Skeletal muscle satellite cell (primary cell): ENCODE measurements around the gene VIPR2.
A peak's percentile ranks its signal among the peaks of the same experiment; 100 is the strongest.
"Not testable (repeated sequence)": the region's sequence is repeated elsewhere in the genome, so short reads cannot be mapped to it uniquely, and the experiment has no call there.

Experiments
- H3K27me3 ChIP-seq: 2 replicates; pipeline ENCODE4 v1.7.0; 2013; ENCODE audit warnings: low read length; ENCODE audit not compliant: control insufficient read depth, insufficient read depth
- H3K36me3 ChIP-seq: 2 replicates; pipeline ENCODE4 v1.7.0; 2013; ENCODE audit warnings: mild to moderate bottlenecking, control low read depth, low read length; ENCODE audit not compliant: insufficient read depth
- H3K4me1 ChIP-seq: 2 replicates; pipeline ENCODE4 v1.7.0; 2013; ENCODE audit warnings: low read length; ENCODE audit not compliant: control insufficient read depth, insufficient read depth
- H3K4me2 ChIP-seq: 2 replicates; pipeline ENCODE4 v1.7.0; 2013; ENCODE audit warnings: mild to moderate bottlenecking, low read length
- H3K4me3 ChIP-seq: 2 replicates; pipeline ENCODE4 v1.7.0; 2013; ENCODE audit warnings: low read length
- H3K9ac ChIP-seq: 2 replicates; pipeline ENCODE4 v1.7.0; 2013; ENCODE audit warnings: mild to moderate bottlenecking, low read depth, low read length, moderate library complexity
- H3K9me3 ChIP-seq: replicated peaks from 2 replicates; pipeline ENCODE4 v1.7.0; 2013; ENCODE audit warnings: mild to moderate bottlenecking, control low read depth, low read length

The VIPR2 gene

DNA sequence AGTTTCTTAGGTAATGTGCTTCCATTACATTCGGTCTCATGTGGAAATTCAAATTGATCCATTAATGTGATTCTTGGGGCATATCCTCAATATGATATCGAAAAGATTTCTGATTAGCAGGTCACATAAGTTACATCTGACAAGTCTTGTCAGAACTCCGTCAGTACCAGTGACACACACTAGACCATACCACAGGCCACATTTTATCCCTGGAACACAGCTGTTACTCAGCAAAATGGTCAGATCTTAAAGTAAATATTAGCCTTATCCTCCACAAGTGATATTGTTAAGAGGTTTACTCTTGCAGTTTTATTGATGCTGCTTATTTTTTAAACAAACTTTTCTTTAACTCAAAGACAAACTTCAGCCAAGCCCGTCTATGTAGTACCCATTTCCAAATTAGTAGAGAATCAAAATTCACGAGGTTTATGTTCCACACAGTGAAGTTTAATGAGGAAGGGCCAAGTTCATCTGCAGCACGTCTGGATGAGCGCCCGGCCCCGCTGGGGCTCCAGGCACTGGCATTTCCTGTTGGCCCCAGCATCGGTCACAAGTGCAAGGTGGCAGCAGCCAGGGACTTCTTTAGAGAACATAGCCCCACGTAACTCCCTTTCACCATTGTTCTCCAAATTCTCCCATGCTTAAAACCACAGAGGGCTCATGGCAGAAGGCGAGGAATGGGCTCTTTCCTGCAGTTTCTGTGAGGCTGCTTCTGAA lies 132.2 kb downstream of the VIPR2 start:
- Histone ChIP-seq H3K36me3 (no peaks in the 10 kb centered on the region), H3K4me1 (peaks cover 67% of the 10 kb centered on the region), H3K9me3 (no peaks in the 10 kb centered on the region), H3K4me2 (peak overlapping the region; percentile 19), H3K9ac (no peak overlapping the region), H3K4me3 (peak overlapping the region; percentile 52), H3K27me3 (peaks cover 24% of the 10 kb centered on the region)

DNA sequence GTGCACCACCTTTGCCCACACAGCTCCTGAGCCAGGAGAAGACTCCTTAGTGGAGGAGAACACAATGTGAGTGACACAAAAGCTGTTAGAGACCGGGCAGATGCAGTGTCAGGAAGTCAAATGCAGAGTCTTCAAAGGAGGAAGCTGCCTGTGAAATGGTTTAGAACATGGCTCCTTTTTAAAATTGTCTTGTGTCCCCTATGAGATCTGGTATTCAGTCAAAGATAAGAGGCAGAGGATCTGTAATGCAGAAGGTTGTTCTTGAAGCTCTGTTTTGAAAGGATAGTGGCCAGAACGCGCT lies 133.0 kb downstream of the VIPR2 start:
- no peaks in the 10 kb centered on the region for H3K9me3 ChIP-seq
- no peaks in the 10 kb centered on the region for H3K36me3 ChIP-seq
- H3K27me3 ChIP-seq, result peaks cover 29% of the 10 kb centered on the region
- peaks cover 71% of the 10 kb centered on the region for H3K4me1 ChIP-seq
- H3K4me3 ChIP-seq, result peak overlapping the region; percentile 5
- peak overlapping the region; percentile 11 for H3K9ac ChIP-seq
- no peak overlapping the region for H3K4me2 ChIP-seq

DNA sequence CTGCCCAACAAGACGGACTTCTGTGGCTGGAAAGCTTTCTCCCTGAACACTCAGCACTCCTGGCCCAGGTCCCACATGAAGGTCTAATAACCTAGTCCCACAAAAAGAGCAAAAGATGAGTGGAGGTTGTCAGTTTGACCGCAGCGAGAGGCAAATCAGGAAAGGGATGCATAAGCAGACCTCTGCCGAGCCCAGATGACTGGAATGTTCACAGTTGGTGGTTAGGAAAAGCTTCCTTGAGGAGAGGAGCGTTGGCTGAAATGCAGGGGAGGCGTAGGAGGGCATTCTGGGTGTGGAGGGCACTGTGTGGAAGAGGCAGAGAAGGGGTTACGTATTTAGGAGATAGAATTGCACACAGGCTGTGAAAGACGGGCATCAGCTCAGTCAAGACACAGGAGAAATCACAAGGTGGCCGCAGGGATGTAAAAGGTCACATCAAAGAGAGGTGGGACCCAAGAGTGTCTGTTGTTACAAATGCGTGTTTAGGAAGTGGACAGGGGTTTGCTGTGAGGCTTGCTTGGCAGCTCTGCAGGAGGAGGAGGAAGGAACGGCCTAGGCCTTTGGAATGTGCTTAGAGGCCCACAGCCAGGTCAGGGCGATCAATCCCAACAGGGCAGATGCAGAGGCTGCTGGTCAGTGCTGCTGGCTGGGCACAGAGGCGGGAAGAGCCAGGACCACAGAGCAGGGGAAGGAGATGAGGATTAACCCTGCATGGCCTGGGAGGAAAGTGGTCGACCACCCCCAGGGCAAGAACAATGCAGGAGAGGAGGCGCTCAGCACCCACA lies 133.5 kb downstream of the VIPR2 start:
- Histone ChIP-seq H3K9ac (peak overlapping the region; percentile 11), H3K36me3 (no peaks in the 10 kb centered on the region), H3K27me3 (peaks cover 29% of the 10 kb centered on the region), H3K4me2 (peak overlapping the region; percentile 39), H3K4me3 (peak overlapping the region; percentile 53), H3K4me1 (peaks cover 71% of the 10 kb centered on the region), H3K9me3 (no peaks in the 10 kb centered on the region)

DNA sequence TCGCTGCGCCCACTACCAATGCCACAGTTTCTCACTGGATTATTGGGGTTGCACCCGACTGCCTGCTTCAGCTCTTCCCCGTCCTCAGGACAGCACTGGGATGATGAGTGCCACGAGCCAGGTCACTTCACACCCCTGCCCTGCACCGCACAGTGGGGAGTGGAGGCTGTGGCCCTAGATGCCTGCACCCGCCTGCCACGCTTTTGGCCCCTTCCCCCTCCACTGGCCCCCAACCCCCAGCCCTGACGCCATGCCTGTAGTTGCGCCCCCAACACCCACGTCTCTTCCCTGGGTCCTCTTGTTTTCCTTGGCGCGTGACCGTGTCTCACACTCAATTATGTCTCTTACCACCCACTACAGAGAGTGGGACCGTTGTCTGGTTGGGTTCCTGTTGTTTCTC lies 134.3 kb downstream of the VIPR2 start:
- no peaks in the 10 kb centered on the region for H3K9me3 ChIP-seq
- no peaks in the 10 kb centered on the region for H3K36me3 ChIP-seq
- H3K9ac ChIP-seq, result peak overlapping the region; percentile 11
- peaks cover 70% of the 10 kb centered on the region for H3K4me1 ChIP-seq
- H3K27me3 ChIP-seq, result peaks cover 29% of the 10 kb centered on the region
- H3K4me2 ChIP-seq, result peak overlapping the region; percentile 39
- peak overlapping the region; percentile 53 for H3K4me3 ChIP-seq

DNA sequence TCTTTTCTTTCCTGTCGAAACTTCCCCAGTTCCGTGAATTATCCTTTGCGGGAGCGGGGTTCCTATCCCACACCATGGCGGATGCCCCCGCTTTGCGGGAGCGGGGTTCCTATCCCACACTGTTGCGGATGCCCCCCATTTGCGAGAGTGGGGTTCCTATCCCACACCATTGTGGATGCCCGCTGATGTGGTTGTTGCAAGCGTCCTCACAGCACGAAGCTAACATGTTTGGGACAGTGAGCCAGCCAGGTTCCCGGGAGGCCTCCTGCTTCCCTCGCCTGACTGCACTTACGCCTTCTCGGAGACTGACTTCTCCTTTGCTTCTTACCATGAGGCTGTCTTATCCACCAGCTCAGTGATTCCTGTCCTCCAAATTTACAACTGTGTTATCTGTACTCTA lies 134.7 kb downstream of the VIPR2 start:
- Histone ChIP-seq H3K4me1 (peaks cover 66% of the 10 kb centered on the region), H3K9me3 (no peaks in the 10 kb centered on the region)

DNA sequence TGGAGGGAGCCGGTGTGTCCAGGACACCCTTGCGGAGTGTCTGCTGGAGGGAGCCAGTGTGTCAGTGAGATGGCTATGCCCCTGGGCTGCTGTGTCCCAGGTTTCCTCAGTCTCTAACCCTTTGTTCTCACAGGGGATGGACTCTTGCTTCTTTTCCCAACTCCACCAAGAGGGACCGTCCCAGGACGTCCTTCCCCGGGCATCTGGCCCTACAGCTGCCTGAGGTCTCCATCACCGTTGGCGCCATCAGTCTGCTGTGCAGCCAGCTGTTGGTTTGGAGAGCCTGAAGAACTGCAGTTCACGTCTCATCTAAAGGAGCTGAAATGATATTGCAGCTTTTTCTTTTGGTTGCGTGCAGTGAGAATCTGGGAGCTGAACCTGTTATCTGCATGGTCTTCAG lies 136.2 kb downstream of the VIPR2 start:
- no peaks in the 10 kb centered on the region for H3K9me3 ChIP-seq
- peak overlapping the region; percentile 15 for H3K4me3 ChIP-seq
- H3K36me3 ChIP-seq, result no peaks in the 10 kb centered on the region
- peak overlapping the region; percentile 52 for H3K4me2 ChIP-seq
- H3K4me1 ChIP-seq, result peaks cover 56% of the 10 kb centered on the region
- peaks cover 32% of the 10 kb centered on the region for H3K27me3 ChIP-seq
- H3K9ac ChIP-seq, result peak overlapping the region; percentile 41

More for the DNA sequence above, 134.7 kb downstream of the VIPR2 start:
- H3K4me2 ChIP-seq, result peak overlapping the region; percentile 13
- H3K27me3 ChIP-seq, result peaks cover 29% of the 10 kb centered on the region
- H3K9ac ChIP-seq, result no peak overlapping the region
- no peak overlapping the region for H3K4me3 ChIP-seq
- H3K36me3 ChIP-seq, result no peaks in the 10 kb centered on the region

DNA sequence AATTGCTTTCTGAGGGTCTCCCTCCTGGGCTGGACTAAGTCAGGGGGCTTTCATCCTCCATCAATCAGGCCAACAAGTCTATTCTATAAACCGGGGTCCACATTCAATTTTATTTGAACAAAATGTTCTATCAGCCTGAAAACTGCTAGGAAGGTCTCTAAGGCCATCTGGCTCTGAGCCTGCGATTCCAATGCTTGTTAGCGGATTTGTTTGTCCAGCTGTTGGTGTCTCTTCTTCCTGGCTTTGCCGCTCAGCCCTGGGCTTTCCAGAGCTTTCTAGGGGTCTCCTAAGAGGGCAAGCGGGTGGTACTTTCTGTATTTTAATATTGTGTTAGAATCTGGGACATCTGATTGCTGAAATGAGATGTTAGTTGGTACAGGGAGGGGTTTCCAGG lies 136.7 kb downstream of the VIPR2 start:
- H3K9me3 ChIP-seq, result no peaks in the 10 kb centered on the region
- H3K9ac ChIP-seq, result peak overlapping the region; percentile 41
- H3K4me2 ChIP-seq, result peak overlapping the region; percentile 52
- peaks cover 32% of the 10 kb centered on the region for H3K27me3 ChIP-seq
- H3K4me1 ChIP-seq, result peaks cover 52% of the 10 kb centered on the region
- no peaks in the 10 kb centered on the region for H3K36me3 ChIP-seq
- peak overlapping the region; percentile 15 for H3K4me3 ChIP-seq

DNA sequence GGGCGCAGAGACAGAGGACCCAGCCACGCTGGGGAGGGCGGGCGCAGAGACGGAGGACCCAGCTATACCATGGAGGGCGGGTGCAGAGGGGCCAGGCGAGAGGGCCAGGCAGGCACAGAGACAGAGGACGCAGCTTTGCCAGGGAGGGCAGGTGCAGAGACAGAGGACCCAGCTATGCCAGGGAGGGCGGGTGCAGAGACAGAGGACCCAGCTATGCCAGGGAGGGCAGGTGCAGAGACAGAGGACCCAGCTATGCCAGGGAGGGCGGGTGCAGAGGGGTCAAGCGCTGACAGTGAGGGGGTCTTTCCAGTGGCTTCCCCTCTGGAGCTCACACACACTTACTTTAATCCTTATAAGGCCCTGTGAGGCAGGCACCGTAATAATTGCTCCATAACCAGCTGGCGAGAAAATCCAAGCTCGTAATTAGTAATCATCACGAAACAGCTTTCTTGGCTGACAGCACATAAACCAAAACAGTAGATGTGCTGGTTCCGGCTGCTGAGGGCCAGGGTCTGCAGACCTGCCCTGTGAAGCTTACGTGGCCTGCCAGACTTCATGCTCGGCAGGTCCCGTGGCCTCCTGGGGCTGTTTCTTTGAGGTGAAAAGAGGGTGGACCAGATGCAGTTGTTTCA lies 137.2 kb downstream of the VIPR2 start:
- H3K4me3 ChIP-seq, result no peak overlapping the region
- H3K36me3 ChIP-seq, result no peaks in the 10 kb centered on the region
- no peaks in the 10 kb centered on the region for H3K9me3 ChIP-seq
- peaks cover 47% of the 10 kb centered on the region for H3K4me1 ChIP-seq
- H3K4me2 ChIP-seq, result peak overlapping the region; percentile 52
- H3K9ac ChIP-seq, result peak overlapping the region; percentile 10
- H3K27me3 ChIP-seq, result peaks cover 32% of the 10 kb centered on the region

DNA sequence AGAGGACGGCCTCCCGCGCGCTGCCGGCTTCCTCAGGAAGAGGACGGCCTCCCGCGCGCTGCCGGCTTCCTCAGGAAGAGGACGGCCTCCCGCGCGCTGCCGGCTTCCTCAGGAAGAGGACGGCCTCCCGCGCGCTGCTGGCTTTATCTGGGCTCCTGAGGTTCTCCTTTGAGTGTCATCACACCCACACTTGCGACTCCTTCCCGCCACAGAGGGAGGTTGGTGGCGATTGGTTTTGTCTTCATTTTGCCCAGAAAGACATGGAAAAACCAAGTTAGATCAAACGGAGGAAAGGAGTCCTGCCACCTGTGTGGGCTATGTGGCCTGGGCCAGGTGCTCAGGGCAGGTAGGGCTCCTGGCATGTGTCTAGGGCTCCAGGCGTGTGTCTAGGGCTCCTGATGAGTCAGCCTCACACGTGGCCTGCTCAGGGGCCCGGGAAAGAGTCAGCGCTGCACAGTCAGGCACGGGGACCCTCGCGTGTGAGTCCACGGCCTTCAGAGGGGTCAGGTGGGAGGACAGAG lies 138.0 kb downstream of the VIPR2 start:
- H3K9me3 ChIP-seq, result no peaks in the 10 kb centered on the region
- peaks cover 32% of the 10 kb centered on the region for H3K27me3 ChIP-seq
- H3K4me2 ChIP-seq, result no peak overlapping the region
- peaks cover 39% of the 10 kb centered on the region for H3K4me1 ChIP-seq
- no peak overlapping the region for H3K9ac ChIP-seq
- no peaks in the 10 kb centered on the region for H3K36me3 ChIP-seq
- no peak overlapping the region for H3K4me3 ChIP-seq

DNA sequence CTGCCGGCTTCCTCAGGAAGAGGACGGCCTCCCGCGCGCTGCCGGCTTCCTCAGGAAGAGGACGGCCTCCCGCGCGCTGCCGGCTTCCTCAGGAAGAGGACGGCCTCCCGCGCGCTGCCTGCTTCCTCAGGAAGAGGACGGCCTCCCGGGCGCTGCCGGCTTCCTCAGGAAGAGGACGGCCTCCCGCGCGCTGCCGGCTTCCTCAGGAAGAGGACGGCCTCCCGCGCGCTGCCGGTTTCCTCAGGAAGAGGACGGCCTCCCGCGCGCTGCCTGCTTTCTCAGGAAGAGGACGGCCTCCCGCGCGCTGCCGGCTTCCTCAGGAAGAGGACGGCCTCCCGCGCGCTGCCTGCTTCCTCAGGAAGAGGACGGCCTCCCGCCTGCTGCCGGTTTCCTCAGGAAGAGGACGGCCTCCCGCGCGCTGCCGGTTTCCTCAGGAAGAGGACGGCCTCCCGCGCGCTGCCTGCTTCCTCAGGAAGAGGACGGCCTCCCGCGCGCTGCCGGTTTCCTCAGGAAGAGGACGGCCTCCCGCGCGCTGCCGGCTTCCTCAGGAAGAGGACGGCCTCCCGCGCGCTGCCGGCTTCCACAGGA lies 138.6 kb downstream of the VIPR2 start:
- H3K4me2 ChIP-seq, H3K9me3 ChIP-seq, H3K4me3 ChIP-seq, H3K9ac ChIP-seq, H3K36me3 ChIP-seq: not testable (repeated sequence)
- Histone ChIP-seq H3K27me3 (peaks cover 32% of the 10 kb centered on the region), H3K4me1 (peaks cover 34% of the 10 kb centered on the region)

DNA sequence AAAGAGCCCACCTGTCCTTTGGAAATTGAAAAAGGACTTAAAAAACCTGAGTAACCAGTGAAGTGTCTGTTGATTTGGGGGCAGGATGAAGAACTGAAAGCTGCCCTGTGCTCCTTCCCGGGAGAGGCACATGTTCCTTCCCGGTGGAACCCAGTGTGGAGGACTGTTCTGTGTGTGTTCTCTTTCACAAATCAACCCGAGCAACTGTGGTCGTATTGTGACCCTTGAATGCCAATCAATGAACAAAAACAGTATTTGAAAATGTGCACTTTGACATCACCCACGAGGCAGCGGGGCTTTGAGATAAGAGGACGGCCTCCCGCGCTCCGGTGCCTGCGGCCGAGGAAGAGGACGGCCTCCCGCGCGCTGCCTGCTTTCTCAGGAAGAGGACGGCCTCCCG lies 139.0 kb downstream of the VIPR2 start:
- Histone ChIP-seq H3K36me3 (no peaks in the 10 kb centered on the region), H3K27me3 (peaks cover 30% of the 10 kb centered on the region), H3K4me2 (no peak overlapping the region), H3K4me1 (peaks cover 29% of the 10 kb centered on the region), H3K9me3 (no peaks in the 10 kb centered on the region), H3K4me3 (no peak overlapping the region), H3K9ac (no peak overlapping the region)
